ENCODE data around the gene INPP1. TPM values are rescaled to one million over a fixed set of nuclear protein-coding genes. Genes with fewer than 3 reads are reported as not detected.

INPP1 gene
- total RNA-seq: 6.4 and 8.2 TPM in 2 replicates

DNA sequence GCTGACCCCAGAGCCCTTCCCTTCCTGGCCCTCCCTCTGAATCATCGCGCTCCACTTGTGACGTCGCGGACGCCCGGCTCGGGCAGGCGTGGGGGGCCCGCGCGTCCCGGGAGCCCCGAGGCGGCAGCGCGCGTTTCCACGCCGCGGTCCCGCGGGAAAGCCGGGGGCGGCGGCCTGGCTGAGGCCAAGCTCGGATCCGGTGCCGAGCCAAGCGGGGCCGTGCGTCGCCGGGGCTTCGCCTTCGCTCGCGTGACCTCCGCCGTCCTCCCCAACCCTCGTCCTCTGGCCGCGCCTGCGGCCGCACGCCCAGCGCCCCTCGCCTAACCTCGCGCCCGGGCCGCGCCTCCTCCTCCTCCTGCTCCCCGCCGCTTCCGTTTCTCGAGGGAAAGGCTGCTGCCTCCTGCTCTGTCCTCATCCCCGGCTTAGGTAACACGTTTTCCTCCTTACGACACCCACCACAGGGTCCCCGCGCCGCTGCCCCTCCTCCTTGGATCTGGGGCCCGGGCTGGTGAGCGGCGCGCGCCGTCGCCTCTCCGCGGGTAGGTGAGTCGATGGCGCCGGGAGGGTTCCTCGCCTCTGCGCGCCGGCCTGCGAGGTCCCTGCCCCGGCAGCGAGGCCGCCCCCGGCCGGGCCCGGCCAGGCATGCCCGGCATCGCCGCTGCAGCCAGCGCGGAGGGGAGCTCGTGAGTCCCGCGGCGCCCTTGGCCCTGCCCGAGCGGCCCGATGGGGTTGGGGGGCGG lies at the start of gene INPP1:
Gene INPP1 (plus strand): TSS at position 54 of the 740 bp plus-strand sequence. CDS start 16,514 bp downstream, outside the sequence.

GRCh38 chr2:190319555-190320498 lies 23.6 kb upstream of the INPP1 start, which contains the start of gene HIBCH:
HIBCH (minus strand) TSS chr2:190319826; CDS start chr2:190319750, 76 bp downstream.

DNA sequence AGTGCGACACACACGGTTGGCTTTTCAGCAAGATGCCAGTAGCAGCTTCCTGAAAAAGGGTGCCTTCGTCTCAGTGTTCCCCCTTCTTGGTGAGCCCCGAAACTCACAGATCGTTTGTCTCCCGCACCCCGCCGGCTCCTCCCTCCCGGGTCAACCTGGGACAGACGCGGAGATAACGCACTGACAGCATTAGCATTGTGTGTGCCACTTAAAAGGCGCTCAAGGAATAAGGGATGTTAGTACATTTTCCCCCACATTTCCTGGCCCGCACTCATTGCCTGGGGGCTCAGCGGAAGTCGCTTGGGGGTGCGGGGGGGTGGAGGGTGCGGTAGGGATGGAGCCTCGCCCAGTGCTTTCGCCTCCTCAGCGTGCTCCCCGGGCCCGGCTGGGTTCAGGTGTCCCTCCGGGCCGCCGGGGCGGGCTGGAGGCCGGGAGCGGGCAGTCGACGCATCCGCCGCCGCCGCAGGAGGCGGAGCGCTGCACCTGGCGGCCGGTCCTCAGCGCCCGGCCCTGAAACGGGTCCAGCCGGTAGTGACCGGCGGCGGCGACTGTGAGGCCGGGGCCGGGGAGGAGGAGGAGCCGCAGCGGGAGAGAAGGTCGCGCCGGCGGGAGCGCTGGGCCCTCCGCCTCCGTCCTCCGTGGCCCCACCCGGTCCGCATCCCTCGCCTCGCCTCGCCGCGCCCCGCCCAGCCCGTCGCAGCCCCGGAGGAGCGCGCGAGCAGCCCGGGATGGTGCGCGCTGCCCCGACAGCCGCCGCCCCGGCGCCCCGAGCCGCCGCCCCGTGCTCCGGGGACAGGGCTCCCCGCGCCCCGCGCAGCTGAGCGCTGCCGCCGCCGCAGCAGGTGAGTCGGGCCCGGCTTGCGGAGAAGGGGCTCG lies 64.5 kb downstream of the INPP1 start, which contains the start of gene MFSD6:
Gene MFSD6 (plus strand): TSS at position 694 of the 876 bp plus-strand sequence. CDS start 27,675 bp downstream, outside the sequence.

Other genes with a start within 250 kb of the INPP1 start
- gene HIBCH, start 23.8 kb upstream of the INPP1 start, total RNA-seq: 7.8 and 12.2 TPM in 2 replicates
- gene MFSD6, start 64.8 kb downstream of the INPP1 start, total RNA-seq: 18.1 and 20.3 TPM in 2 replicates
- 4.4 and 4.6 TPM in 2 replicates for gene NEMP2, start 191.1 kb downstream of the INPP1 start, total RNA-seq

Measured in mesangial cell (primary cell).